Embryonic facial prominence (tissue), 1 donor: ENCODE results near the gene MSI2.
"Not testable (repeated sequence)": the region's sequence is repeated elsewhere in the genome, so short reads cannot be mapped to it uniquely, and the experiment has no call there.

Experiments used
- DNase-seq: peaks from one replicate; pipeline ENCODE4 v3.0.0-alpha.2; 2016; ENCODE audit errors: extremely low spot score

MSI2 gene

GRCh38 chr17:57255776-57256681 lies at the start of gene MSI2:
TSS of gene MSI2 (plus strand) at chr17:57256523. CDS start at chr17:57256743, 220 bp downstream.
- peak; percentile 90 for DNase-seq

DNA sequence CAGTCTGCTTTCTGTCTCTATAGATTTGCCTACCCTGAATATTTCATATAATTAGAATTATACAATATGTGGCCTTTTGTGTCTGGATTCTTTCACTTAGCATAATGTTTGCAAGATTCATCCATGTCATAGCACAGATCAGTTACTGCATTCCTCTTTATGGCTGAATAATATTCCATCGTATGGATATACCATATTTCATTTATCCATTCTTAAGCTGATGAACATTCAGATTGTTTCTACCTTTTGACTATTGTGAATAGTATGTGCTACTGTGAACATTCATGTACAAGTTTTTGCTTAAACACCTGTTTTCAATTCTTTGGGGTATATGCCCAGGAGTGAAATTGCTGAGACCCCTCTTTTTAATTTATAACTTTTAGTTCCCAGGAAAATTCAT lies 49.4 kb upstream of the MSI2 start:
- no peak for DNase-seq

GRCh38 chr17:57207396-57207795 lies 48.9 kb upstream of the MSI2 start:
- no peak for DNase-seq

- no peak for DNase-seq
Observed at GRCh38 chr17:57210224-57210553, 46.1 kb upstream of the MSI2 start.

DNA sequence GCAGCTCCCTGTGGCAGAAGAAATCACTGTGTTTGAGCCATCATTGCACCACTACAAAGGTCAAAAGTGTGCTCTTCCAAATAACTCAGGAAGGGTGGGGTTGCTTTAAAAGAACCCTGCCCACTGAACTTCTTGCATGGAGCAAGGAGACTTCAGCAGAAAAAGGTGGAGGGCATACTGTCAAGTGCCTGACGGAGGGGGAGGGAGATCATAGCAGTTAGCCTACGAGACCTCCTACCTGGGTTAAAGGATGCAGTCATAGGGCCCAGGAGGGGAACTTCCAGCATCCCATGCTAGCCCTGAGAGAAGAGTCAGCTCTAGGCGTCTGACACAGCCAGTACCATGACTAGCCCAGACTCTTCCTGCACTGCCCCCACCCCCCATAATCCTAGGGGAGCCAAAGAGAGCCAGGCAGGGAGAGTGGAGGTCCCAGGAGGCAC lies 45.3 kb upstream of the MSI2 start:
- DNase-seq = no peak

DNA sequence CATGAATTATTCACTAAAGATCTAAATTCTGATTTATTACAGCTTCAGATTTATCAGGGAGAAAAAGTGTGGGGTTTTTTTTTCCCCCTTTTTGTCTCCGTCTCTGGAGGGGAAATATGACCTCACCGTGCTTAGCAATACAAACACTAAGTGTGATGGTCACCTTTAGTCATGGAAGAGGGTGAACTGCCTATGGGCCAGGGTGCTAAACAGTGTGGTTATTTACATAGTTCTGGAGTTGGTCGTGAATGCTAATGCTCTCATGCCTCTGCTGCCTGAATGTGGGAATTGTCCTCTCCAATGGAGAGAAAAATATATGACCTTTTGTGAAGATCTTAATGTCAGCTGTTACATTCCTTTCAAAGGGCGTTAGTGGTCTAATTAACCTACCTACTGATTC lies 44.8 kb upstream of the MSI2 start:
- no peak for DNase-seq

DNA sequence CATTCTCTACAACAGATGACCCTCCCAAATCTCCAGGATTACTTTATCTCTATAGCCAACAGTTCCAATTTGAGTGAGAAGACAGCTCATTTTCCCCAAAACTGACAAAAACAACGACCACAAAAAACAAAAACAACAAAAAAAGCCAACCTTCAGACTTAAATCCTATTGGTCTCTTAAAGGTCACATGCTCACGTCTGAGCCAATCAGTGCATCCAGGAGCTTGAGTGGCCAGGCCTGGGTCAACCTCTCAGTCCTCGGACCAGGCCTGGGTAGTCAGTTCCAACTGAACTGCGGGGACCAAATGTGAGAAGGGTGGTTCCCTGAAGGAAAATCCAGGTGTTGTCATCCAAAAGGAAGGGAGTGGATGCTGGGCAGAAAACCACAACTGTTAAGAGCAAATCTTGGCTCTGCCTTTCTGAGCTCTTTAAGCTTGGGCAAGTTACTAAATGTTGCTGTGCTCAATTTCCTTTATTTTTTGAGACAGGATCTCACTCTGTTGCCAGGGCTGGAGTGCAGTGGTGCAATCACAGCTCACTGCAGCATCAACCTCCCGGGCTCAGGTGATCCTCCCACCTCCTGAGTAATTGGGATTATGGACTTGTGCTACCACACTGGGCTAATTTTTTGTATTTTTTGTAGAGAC lies 43.0 kb upstream of the MSI2 start:
- no peak for DNase-seq

DNA sequence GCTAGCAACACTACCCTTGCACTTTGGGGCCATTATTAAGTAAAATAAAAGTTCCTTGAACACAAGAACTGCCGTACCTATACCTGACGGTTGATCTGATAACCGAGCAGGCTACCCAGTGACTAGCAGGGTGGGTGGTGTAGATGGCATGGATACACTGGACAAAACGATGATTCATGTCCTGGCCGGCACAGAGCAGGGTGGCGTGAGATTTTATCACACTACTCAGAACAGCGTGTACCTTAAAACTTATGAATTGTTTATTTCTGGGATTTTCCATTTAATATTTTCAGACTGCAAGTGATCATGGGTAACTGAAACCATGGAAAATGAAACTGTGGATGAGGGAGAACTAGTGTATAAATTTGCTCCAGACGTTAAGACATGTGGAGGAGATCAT lies 41.0 kb upstream of the MSI2 start:
- no peak for DNase-seq

GRCh38 chr17:57221366-57222350 lies 34.7 kb upstream of the MSI2 start:
- no peak for DNase-seq

GRCh38 chr17:57222422-57222821 lies 33.9 kb upstream of the MSI2 start:
- not testable (repeated sequence) for DNase-seq

DNA sequence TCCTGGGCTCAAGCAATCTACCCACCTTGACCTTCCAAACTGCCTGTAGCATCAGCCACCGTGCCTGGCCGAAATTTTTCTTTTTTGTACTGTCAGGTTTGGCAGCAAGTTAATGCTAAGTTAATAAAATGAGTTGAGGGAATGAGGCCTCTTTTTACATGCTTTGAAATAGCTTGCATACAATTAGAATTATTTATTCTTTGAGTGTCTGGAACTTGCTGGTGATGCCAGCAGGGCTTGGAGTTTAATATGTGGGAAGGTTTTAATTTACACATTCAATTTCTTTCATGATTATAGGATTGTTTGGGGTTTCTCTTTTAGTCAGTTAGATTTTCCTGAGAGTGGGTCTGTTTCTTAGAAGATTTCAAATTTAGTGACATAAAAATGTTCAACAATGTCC lies 31.2 kb upstream of the MSI2 start:
- DNase-seq = no peak

DNA sequence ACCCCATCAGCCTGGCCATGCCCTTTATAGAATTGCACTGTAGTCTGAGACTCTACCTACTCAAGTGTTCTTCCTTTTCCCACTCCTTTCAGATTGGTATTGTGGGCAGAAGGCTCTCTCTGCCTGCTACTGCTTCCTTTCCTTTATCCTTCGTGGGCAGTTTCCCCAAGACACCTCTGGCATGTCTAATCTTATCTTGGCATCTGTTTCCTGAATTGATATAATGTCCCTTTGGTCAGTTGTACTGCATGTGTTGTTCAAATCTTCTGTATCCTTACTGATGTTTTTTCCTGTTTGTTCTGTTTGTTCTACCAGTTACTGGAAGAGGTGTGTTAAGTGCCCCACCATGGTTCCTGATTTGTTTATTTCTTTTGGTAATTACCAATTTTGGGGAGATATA lies 29.5 kb upstream of the MSI2 start:
- DNase-seq = no peak

DNA sequence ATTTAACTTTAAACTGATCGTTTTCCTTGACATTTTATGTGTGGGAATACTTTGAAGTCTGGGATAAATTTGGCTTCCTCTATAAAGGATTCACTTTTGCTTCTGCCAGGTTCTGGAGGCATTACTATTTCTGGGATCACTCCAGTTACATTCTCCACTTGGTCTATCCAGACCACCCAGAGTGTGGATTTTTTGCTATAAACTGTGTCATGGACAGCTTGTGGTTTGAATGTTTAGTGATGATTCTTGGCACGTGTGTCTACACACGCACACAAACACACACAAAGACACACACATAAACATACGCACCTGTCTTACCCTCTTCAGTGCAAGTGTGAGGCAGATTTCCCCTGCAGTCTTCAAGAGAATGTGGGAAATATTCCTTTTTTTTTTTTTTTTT lies 27.4 kb upstream of the MSI2 start:
- DNase-seq = no peak

DNA sequence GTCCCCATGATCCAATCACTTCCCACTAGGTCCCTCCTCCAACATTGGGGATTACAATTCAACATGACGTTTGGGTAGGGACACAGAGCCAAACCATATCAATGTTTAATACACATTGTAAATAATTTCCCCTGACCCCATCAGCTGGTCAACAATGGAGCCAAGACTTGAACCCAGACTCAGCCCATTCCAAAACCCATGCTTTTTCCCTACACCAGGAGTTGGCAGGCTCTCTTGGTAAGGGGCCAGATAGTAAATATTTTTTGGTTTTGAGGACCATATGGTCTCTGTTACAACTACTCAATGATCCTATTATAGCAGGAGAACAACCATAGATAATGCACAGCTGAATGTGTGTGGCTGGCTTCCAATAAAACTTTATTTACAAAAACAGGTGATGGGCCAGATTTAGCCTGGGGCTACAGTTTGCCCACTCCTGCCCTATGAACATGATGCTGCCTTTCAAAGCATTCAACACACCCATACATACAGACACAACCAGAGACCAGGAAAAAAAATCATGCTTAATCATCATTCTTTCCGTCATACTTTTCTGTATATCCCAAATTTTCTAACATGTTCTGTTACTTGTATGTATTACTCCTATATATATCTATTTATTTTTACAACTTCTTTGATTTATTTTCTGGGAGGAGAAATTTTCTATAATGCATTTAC lies 22.1 kb upstream of the MSI2 start:
- no peak for DNase-seq

DNA sequence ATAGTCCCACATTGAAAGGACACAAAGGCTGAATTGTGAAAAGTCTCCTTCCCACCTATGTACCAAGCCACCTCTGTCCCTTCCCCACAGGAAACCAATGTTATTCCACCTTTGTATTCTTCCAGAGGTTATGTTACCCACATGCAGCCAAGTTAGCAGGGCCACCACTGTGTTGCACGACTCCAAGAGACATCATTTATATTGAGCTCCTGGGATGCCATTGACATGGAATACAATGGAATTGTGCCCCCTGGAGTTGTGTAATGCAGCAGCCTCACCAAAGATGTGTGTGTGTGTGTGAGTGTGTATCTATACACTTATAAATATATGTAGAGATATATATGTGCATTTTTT lies 21.6 kb upstream of the MSI2 start:
- DNase-seq = no peak

- DNase-seq = no peak
Observed at GRCh38 chr17:57235124-57235523, 21.2 kb upstream of the MSI2 start.

- no peak for DNase-seq
Observed at GRCh38 chr17:57236686-57237299, 19.5 kb upstream of the MSI2 start.

DNA sequence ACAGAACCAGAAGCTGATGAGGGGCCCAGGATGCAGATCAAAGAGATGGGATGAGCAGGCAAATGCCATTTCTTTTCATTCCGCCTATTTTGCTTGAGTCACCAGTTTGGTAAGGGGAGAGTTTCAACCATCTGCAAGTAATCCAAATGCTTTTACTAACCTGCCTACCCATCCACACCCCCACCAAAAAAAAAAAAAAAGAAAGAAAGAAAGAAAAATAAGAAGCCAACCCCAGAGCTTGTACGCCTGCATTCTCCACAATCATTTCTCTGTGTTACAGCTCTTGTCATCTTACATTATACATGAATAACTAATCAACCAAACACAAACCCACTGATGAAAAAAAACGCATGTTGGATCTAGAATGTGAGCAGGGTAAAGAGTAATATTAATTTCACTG lies 15.7 kb upstream of the MSI2 start:
- DNase-seq = no peak

GRCh38 chr17:57242148-57242547 lies 14.2 kb upstream of the MSI2 start:
- no peak for DNase-seq

GRCh38 chr17:57243171-57243622 lies 13.1 kb upstream of the MSI2 start:
- no peak for DNase-seq

DNA sequence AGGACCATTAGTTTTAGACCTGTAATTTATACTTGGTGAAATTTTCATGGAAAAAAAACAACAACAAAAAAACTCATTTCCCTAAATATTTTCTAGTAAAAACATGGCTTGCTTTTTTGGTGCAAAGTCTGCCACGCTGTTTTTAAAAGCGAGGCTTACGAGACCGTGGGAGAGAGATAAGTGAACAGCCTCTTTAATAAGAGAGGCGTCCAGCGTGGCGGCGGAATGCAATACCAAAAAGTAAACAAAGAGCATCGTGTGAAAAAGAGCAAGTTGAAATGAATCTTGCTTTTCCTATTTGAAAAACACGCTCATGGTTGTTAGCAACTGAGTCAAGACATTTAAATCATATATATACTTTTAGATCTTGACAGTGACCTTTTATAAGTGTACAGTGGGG lies 10.5 kb upstream of the MSI2 start:
- no peak for DNase-seq
